ENCODE data around the gene CLASP1.
"Not testable (repeated sequence)": the region's sequence is repeated elsewhere in the genome, so short reads cannot be mapped to it uniquely, and the experiment has no call there.

Gene CLASP1

GRCh38 chr2:121649149-121649595 lies at the start of gene CLASP1:
Gene CLASP1, minus strand, starts transcription at chr2:121649462. Its CDS starts 43,567 bp downstream, at chr2:121605895.
- no peak for DNase-seq

- DNase-seq, result no peak
These were observed 49.2 kb upstream of the CLASP1 start for GRCh38 chr2:121698318-121698930.

- DNase-seq, result no peak
These were observed 47.9 kb upstream of the CLASP1 start for GRCh38 chr2:121697108-121697631.

GRCh38 chr2:121696410-121696930 lies 47.2 kb upstream of the CLASP1 start:
- DNase-seq, result no peak

- no peak for DNase-seq
These were observed 45.8 kb upstream of the CLASP1 start for GRCh38 chr2:121695171-121695451.

- DNase-seq, result no peak
These were observed 45.3 kb upstream of the CLASP1 start for GRCh38 chr2:121694398-121695170.

GRCh38 chr2:121690572-121690971 lies 41.3 kb upstream of the CLASP1 start:
- not testable (repeated sequence) for DNase-seq

GRCh38 chr2:121690095-121690494 lies 40.8 kb upstream of the CLASP1 start:
- DNase-seq, result no peak

- peak in 1 of 3 donors; percentile 14 for DNase-seq
These were observed 40.1 kb upstream of the CLASP1 start for GRCh38 chr2:121689356-121689755.

- DNase-seq, result no peak
These were observed 39.6 kb upstream of the CLASP1 start for GRCh38 chr2:121688820-121689219.

- no peak for DNase-seq
These were observed 37.6 kb upstream of the CLASP1 start for GRCh38 chr2:121686902-121687301.

- DNase-seq, result no peak
These were observed 37.0 kb upstream of the CLASP1 start for GRCh38 chr2:121686218-121686617.

- DNase-seq, result no peak
These were observed 33.4 kb upstream of the CLASP1 start for GRCh38 chr2:121682396-121683298.

- DNase-seq, result no peak
These were observed 28.6 kb upstream of the CLASP1 start for GRCh38 chr2:121677855-121678254.

- DNase-seq, result not testable (repeated sequence)
These were observed 22.4 kb upstream of the CLASP1 start for GRCh38 chr2:121671621-121672020.

GRCh38 chr2:121670181-121670580 lies 20.9 kb upstream of the CLASP1 start:
- DNase-seq, result no peak

GRCh38 chr2:121667618-121668017 lies 18.4 kb upstream of the CLASP1 start:
- no peak for DNase-seq

GRCh38 chr2:121666042-121666441 lies 16.8 kb upstream of the CLASP1 start:
- no peak for DNase-seq

- DNase-seq, result no peak
These were observed 16.2 kb upstream of the CLASP1 start for GRCh38 chr2:121665504-121665903.

- no peak for DNase-seq
These were observed 15.5 kb upstream of the CLASP1 start for GRCh38 chr2:121664713-121665112.

GRCh38 chr2:121664086-121664485 lies 14.8 kb upstream of the CLASP1 start:
- peak in 1 of 3 donors; percentile 8 for DNase-seq

GRCh38 chr2:121663434-121663833 lies 14.2 kb upstream of the CLASP1 start:
- no peak for DNase-seq

- no peak for DNase-seq
These were observed 13.4 kb upstream of the CLASP1 start for GRCh38 chr2:121662656-121663055.
